NCI-H2196 treated with DMSO at 0.1 percent for 48 hours (cell line): ENCODE measurements around the gene NAA80.
A peak's percentile ranks its signal among the peaks of the same experiment; 100 is the strongest.
"Not testable (repeated sequence)": the region's sequence is repeated elsewhere in the genome, so short reads cannot be mapped to it uniquely, and the experiment has no call there.

Experiments used
- DNase-seq: peaks from one replicate; lab custom pipeline; 2025; ENCODE audit not compliant: unreplicated experiment; lab: John Stamatoyannopoulos, UW

The NAA80 gene

DNA sequence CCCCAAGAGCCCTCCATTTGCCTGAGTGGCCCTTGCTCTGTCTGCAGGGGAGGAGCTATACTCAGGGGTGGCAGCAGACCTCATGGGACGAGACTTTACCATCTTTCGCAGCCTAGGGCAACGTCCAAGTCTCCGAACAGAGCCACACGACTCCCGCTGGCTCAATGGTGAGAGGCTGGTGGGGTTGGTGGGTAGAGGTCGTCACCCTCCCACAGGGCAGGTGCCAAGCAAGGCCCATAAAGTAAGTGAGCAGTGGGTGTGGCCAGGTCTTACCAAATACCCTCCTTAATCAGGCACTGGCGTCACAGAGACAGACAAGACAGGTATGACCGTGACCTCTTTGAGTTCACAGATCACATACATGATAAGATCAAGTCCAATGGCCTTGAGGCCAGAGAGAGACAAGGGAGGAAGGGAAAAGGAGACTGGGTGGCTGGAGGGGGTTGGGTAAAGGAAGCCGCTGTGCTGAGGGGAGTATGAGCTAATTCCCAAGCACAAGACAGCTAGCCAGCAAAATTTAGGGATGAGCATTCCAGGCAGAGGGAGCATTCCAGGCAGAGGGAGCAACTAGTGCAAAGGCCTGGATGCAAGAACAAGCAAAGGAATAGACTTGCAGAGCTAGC lies 27.8 kb downstream of the NAA80 start:
- no peak for DNase-seq

DNA sequence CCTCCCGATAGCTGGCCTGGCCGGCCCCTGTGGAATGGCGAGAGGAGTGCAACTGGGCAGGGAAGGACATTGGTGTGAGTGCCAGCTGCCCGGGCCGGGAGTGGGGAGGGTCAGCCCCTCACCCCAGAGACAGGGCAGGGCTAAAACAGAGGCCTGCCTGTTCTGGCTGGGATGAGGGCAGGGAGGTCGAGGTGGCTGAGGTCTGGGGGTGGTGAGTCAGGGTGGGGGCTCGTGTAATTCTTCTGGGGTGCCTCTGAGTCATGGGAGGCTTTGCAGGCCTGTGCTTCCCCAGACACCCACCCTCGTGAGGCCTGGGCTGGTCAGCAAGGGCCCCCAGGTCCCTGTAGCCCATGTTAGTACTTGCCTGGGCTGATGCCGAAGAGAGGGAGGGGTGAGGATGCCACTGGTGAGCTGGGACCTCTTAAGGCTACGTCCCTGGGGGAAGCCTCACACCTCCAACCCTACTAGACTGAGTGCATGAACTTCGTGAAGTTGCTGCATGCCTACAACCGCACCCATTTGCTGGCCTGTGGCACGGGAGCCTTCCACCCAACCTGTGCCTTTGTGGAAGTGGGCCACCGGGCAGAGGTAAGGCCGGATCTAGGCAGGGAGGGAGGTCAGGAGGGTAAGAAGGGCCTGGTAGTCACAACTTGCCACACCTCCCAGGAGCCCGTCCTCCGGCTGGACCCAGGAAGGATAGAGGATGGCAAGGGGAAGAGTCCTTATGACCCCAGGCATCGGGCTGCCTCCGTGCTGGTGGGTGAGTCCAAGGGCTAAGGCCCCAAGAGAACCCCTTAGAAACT lies 28.6 kb downstream of the NAA80 start:
- DNase-seq = no peak

DNA sequence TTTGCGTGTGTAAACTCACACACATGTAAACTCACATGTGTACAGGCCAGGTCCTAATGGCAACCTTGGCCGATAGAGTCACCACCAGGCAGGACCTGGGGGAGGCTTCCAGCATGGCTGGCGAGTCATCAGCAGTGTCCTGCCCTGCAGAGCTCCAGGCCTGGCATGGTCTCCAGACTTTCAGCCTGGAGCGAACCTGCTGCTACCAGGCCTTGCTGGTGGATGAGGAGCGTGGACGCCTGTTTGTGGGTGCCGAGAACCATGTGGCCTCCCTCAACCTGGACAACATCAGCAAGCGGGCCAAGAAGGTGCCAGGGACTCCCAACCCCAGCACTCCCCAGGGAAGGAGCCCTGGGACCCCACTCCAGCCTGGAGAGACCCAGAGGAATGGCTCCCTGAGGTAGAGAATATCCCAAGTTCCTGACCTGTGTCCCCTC lies 29.2 kb downstream of the NAA80 start:
- DNase-seq = no peak

- no peak for DNase-seq
Measured at GRCh38 chr3:50269460-50269859, 29.7 kb downstream of the NAA80 start.

GRCh38 chr3:50268703-50269451 lies 30.3 kb downstream of the NAA80 start, which contains the start of gene SEMA3B:
Gene SEMA3B, plus strand, starts transcription at chr3:50269147. Its CDS starts 94 bp downstream, at chr3:50269241.
- DNase-seq = no peak

DNA sequence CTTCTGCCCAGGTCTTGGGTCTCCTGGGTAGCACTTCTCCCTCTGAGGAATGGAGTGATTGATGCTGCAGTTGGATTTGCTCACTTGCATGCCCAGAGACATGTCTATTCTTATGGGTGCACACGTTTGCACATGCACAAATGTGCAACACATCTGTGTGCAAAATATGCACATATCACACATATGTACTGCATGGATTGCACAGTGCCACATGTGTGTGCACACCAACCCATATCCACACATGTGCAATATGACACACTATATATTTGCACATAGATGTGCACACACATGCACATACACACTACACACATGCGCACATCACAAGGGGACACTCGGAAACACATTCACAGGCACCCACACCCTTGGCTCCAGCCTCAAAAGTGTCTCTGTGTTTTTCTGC lies 30.9 kb downstream of the NAA80 start:
- DNase-seq = no peak

DNA sequence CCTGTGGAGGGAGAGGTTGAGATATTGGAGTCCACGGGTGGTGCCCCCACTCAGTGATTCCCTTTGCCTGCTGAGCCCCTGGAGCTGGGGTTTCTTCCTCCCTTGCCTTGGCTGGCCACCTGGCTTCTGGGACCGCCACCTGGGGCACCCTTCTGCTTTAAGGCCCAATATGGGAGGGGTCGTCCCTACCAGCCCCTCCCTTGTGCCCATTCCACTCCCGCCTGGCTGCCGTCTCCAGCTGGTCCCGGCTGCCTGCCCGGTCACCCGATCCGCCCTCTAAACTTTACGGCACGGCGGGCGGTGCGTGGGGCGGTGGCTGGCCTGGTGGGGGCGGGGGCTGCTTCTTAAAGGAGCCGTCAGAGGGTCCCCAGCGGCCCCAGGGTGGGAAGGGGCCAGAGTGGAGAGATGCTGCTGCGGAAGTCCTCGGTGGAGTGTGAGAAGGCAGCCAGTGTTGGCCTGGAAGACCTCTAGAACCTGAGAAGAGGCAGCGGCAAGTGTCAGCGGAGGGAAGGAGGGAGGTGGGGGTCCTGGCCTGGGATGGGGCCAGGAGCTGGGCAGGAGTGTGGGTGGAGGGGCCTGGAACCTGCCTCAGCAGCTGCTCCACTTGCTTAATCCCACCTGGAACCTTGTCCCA lies 31.8 kb downstream of the NAA80 start:
- DNase-seq = no peak

- DNase-seq = no peak
Measured at GRCh38 chr3:50266836-50267235, 32.4 kb downstream of the NAA80 start.

- no peak for DNase-seq
Measured at GRCh38 chr3:50266017-50266416, 33.2 kb downstream of the NAA80 start.

GRCh38 chr3:50265571-50265970 lies 33.6 kb downstream of the NAA80 start:
- no peak for DNase-seq

DNA sequence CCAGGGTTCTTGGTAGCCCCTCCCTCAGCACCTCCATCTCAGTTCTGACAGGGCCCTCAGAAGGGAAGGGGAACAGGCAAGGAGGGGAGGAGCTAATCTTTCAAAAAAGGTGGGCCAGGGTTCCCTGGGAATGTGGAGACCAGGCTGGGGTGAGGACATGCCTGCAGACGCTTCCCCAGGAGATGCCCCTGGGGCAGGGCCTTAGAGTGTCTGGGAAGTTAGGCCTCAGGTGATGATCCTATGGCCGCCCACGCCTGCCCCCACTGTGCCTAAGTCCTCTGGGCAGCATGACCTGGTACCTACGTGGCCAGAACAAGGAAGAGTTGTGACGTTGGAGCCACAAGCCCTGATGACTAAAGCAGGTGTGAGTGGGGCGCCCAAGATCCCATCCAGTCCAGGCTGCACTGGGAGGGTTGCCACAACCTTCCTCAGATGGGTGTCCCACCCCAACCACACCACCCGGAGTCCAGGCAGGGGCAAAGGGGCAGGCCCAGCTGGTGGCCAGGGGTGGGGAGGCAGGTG lies 34.2 kb downstream of the NAA80 start:
- DNase-seq = no peak

GRCh38 chr3:50264383-50264963 lies 34.7 kb downstream of the NAA80 start:
- DNase-seq = no peak

DNA sequence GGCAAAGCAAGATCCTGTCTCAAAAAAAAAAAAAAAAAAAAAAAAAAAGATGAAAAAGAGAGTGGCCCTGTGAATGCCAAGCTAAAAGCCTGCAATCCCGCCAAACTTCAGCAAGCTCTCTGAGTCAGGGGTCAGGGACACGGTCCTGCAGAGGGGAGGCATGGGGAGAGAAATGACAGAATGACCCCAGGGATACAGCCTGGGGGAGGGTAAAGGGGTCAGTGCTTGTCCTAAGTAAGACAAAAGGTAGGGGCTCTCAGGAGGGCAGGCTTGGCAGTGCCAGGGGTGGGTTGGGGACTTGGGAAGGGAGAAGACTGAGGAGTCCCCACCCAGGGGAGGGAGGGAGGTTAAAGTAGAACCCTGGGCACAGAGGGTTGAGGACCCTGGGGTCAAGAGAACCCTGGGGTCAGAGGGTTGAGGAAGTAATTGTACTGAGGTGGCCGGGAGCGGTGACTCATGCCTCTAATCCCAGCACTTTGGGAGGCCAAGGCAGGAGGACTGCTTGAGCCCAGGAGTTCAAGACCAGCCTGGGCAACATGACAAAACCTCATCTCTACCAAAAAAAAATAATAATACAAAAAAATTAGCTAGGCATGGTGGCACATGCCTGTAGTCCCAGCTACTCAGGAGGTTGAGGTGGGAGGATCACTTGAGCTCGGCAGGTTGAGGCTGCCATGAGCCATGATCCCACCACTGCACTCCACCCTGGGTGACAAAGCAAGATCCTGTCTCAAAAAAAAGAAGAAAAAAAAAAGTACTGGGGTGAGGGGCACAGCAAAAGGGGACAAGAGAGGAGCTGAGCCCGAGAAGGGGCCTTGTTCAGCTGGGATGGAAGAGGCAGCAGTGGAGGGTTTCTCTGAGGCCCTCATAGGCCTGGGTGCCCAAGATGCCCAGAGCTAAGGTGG lies 35.5 kb downstream of the NAA80 start:
- no peak for DNase-seq

GRCh38 chr3:50262778-50263177 lies 36.4 kb downstream of the NAA80 start:
- no peak for DNase-seq

GRCh38 chr3:50262200-50262599 lies 37.0 kb downstream of the NAA80 start:
- DNase-seq = not testable (repeated sequence)

DNA sequence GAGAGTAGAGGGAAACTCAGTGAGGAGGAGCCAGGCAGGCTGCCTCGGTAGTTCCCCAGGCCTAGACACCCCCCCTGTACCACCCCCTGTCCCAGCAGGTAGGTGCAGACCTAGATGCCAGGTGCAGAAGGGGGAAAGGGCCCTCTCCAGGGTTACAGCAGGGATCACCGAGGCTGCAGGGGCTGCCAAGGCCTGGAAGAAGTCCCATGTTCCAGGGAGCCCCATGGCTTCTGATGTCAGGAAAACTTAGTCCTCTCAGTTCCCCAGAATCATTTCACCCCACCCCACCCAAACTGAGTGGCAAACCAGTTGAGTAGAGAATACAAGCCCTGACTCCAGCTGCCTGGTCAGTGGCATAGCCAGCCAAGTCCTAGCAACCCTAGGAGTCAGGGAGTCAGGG lies 37.7 kb downstream of the NAA80 start:
- no peak for DNase-seq

- DNase-seq = no peak
Measured at GRCh38 chr3:50260942-50261441, 38.2 kb downstream of the NAA80 start.

DNA sequence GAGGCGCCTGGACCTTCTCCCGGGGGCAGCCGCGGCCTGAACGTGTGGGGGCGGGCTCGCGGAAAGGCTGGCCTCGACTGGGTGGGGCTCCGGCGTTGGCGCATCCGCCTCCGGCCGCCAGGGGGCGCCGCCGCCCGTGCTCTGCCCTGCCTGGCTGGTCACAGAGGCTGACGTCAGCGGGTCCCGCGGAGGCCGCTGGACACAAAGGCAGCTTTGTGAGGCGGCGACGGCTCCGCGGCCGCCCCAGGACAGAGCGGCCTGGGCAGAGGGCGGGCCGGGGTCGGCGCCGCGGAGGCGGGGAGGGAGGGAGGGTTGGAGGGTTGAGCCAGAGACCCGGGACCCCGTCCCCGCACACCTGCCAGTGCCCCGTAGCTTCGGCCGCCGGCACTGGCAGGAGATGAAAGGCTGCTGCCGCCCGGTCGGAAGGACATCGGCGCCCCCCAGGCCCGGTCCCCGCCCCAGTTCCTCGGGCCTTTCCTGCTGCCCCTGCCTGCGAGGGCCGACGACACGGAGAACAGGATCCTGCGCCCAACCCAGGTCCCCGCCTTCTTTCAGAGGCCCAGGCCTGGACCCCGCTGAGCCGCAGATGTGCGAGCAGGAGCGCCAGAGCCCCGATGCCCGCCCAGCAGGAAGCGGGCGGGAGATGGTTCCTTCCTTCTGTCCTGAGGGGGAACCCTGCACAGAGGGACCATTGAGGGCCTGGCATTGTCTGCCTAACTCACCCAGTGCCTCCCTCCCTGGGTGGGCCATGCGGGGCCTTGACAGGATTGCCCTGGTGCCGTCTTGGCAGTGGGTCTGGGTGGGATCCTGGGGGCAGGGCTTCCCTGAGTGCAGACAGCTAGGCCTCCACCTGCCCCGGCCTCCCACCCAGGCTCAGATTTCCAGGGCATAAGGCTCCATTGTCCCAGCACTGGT lies 38.9 kb downstream of the NAA80 start:
- peak; percentile 60 for DNase-seq
